HL-60 (cell line): ENCODE data around the gene PTPRU.

Experiments
- DNase-seq, 2 experiments: peaks; one replicate each; pipeline ENCODE4 v3.0.0-alpha.2; 2010 to 2020; ENCODE audit warnings: low read depth in 1 of 2, low spot score in 1 of 2
- H3K27ac ChIP-seq: fragments of 250-450 bp; sonication (Bioruptor Pico); replicated peaks from 2 replicates; pipeline ENCODE4 v1.5.1; 2020; ENCODE audit warnings: mild to moderate bottlenecking, moderate library complexity
- H3K27me3 ChIP-seq: fragments of 250-450 bp; sonication (Bioruptor Pico); 2 replicates; pipeline ENCODE4 v1.5.1; 2021; ENCODE audit warnings: mild to moderate bottlenecking, moderate library complexity; ENCODE audit not compliant: insufficient read depth, poor library complexity, severe bottlenecking
- H3K4me3 ChIP-seq: replicated peaks from 2 replicates; pipeline ENCODE4 v1.5.1; 2011; ENCODE audit warnings: mild to moderate bottlenecking, control low read depth, low read length; ENCODE audit not compliant: insufficient read depth
- CTCF ChIP-seq: IDR thresholded peaks from one replicate; pipeline ENCODE4 v1.5.1; 2011; ENCODE audit warnings: low read length, control low read depth, inconsistent platforms; ENCODE audit not compliant: insufficient read depth
- GABPA ChIP-seq: IDR thresholded peaks from 2 replicates; pipeline ENCODE4 v1.6.1; 2012; ENCODE audit warnings: low read depth
- POLR2AphosphoS5 ChIP-seq: IDR thresholded peaks from 2 replicates; pipeline ENCODE4 v1.6.1; 2012; ENCODE audit warnings: low read depth
- REST ChIP-seq: IDR thresholded peaks from 2 replicates; pipeline ENCODE4 v1.6.1; 2012; ENCODE audit warnings: low read depth; ENCODE audit not compliant: insufficient replicate concordance
- SPI1 ChIP-seq: IDR thresholded peaks from 2 replicates; pipeline ENCODE4 v1.6.1; 2012; ENCODE audit warnings: low read depth, mild to moderate bottlenecking, borderline replicate concordance

The PTPRU gene

GRCh38 chr1:29225361-29225760, 11.0 kb upstream of the PTPRU start:
- DNase-seq: no peak
- no peak overlapping the region for H3K4me3 ChIP-seq
- no peak overlapping the region for H3K27ac ChIP-seq
- no peaks in the 10 kb centered on the region for H3K27me3 ChIP-seq
- TF ChIP-seq SPI1 (no peak), GABPA (no peak), CTCF (no peak)

- Histone ChIP-seq H3K27ac (no peak overlapping the region), H3K27me3 (no peaks in the 10 kb centered on the region), H3K4me3 (no peak overlapping the region)
- DNase-seq: no peak
- TF ChIP-seq POLR2AphosphoS5: no peak
- TF ChIP-seq CTCF: no peak
- TF ChIP-seq REST: no peak
- no peak for TF ChIP-seq GABPA
- no peak for TF ChIP-seq SPI1
These were observed 8.8 kb upstream of the PTPRU start for GRCh38 chr1:29227511-29227910.

GRCh38 chr1:29230204-29230552, 6.1 kb upstream of the PTPRU start:
- TF ChIP-seq SPI1 (no peak), GABPA (no peak)
- no peak for DNase-seq
- Histone ChIP-seq H3K27ac (peak overlapping the region; percentile 80), H3K27me3 (no peaks in the 10 kb centered on the region), H3K4me3 (peak overlapping the region; percentile 77)

GRCh38 chr1:29230553-29231378, 5.6 kb upstream of the PTPRU start, which contains the start of gene MECR:
TSS of gene MECR (minus strand) at chr1:29230934. CDS start at chr1:29230906, 28 bp downstream.
- H3K27me3 ChIP-seq: no peaks in the 10 kb centered on the region
- peak; percentile 92 to 95 for DNase-seq
- TF ChIP-seq CTCF (no peak), REST (peak; percentile 43), GABPA (no peak), SPI1 (peak; percentile 11; the same call in 1 of the 2 replicates), POLR2AphosphoS5 (peak; percentile 80; the same call in 1 of the 2 replicates)
- peak within 1 kb of the TSS; percentile 77 for H3K4me3 ChIP-seq
- H3K27ac ChIP-seq: peak within 1 kb of the TSS; percentile 80
